NCI-H2196 treated with DMSO at 0.1 percent for 48 hours (cell line): ENCODE data around the gene B4GALT7.
"Not testable (repeated sequence)": the region's sequence is repeated elsewhere in the genome, so short reads cannot be mapped to it uniquely, and the experiment has no call there.

Experiments used
- DNase-seq: peaks from one replicate; lab custom pipeline; 2025; ENCODE audit not compliant: unreplicated experiment; lab: John Stamatoyannopoulos, UW

The B4GALT7 gene

DNA sequence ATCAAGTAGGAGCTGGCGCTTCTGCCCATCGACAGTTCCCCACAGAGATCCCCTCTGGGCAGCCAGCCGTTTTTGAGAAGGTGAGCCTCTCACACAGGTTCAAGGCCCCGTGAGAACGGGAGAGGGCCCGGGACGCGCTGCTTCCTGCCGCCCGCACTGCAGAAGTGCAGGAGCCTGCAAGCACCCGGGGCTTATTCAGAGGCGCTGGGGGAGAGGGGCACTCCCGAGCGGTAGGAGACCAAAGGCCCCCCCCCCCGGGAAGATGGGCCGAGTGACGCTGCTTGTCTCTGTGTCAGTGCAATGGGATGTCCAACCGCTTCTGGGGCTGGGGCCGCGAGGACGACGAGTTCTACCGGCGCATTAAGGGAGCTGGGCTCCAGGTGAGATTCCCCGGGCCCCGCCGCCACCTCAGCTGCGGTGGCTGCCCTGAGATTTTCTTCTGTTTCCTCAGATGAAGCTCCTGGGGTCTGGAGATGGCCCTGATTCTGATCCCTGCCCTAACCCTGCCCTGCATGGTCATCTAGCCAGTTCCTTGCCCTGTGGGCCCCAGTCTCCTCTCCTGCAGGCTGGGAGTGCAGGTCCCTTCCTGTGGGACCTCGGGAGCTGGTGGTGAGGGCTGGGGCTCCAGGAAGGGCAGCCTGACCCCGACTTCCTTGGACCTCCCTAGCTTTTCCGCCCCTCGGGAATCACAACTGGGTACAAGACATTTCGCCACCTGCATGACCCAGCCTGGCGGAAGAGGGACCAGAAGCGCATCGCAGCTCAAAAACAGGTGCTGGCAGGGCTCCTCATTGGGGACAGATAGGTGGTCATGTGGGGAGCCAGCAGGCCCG, 8.5 kb downstream of the B4GALT7 start:
- DNase-seq, result no peak

GRCh38 chr5:177609076-177610059, 9.4 kb downstream of the B4GALT7 start:
- no peak for DNase-seq

DNA sequence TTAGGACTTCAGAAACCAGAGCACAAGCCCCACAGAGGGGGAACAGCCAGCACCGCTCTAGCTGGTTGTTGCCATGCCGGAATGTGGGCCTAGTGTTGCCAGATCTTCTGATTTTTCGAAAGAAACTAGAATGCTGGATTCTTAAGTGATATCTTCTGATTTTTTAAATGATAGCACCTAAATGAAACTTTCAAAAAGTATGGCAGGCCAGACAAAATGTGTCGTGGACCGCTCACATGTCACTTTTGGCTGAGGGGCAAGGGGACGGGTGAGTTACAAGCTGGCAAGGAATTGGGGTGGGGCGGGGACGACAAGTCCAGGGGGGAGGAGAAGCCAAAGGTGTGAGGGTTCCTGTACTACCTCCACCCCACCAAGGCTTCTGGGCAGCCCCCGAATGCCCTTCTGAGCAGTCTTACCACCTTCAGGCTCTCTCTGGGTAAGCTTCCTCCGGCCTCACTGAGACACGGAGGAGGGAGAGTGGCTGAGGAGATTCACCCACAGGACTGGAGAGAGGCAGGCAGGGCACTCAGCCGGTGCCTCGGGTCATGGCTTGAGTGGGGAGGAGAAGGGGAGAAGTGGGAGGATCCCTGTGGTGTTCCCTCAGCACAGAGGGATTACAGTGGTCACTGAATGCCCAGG, 10.3 kb downstream of the B4GALT7 start:
- DNase-seq, result no peak

GRCh38 chr5:177610770-177611445, 11.0 kb downstream of the B4GALT7 start:
- no peak for DNase-seq

GRCh38 chr5:177611446-177612214, 11.7 kb downstream of the B4GALT7 start:
- DNase-seq, result no peak

- DNase-seq, result no peak
Observed at GRCh38 chr5:177612215-177612673, 12.3 kb downstream of the B4GALT7 start.

DNA sequence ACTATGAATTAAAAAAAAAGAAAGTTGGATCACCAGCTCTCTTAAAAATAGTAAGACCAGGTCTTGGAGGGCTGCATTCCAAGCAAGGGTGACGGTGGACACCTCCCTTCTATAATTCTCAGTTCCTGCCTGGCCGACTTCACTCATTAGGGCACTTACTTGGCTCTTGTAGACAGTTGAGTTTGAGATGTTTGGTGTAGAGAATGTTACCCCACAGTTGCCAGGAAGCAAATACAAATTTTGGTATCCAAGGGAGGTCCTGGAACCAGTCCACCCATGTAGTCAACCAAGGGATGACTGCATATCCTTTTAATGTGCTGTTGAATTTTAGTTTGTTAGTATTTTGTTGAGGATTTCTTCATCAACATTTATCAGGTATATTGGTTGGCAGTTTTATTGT, 20.6 kb downstream of the B4GALT7 start:
- DNase-seq, result no peak

GRCh38 chr5:177624172-177624571, 24.2 kb downstream of the B4GALT7 start:
- DNase-seq, result not testable (repeated sequence)

DNA sequence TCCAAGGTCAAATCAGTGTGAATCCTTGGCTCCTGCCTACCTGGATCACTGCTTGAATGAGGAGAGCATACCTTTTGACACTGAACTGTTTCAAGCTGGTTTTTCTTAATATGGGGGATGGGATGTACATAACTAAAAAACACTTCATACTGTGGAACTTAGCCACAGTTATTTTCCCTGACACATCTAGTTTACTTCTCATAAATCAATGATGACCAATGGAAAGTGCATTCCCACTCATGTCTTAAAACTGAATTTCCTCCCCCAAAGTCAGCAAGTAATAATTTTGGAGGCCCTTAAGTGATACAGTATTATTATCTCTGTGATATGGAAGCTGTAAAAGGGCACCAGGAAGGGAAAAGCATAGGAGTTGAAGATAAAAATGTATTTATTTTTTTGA, 30.3 kb downstream of the B4GALT7 start:
- not testable (repeated sequence) for DNase-seq

- DNase-seq, result not testable (repeated sequence)
Observed at GRCh38 chr5:177634912-177635311, 35.0 kb downstream of the B4GALT7 start.

DNA sequence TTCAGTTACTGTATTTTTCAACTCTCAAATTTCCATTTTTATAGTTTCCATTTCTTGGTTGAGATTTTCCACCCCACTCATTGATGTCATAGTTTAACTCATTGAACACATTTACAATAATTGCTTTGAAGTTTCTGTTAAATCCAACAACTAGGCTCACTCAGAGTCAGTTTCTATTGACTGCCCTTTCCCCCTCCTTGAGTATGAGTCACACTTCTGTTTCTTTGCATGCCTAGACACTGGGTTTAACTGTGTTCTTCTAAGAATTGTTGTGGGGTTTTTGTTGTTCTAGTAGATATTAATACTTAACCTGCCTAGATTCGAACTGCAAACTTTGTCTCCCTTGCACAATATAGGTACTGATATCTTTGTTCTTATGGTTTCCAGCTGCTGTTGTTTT, 45.5 kb downstream of the B4GALT7 start:
- DNase-seq, result not testable (repeated sequence)

DNA sequence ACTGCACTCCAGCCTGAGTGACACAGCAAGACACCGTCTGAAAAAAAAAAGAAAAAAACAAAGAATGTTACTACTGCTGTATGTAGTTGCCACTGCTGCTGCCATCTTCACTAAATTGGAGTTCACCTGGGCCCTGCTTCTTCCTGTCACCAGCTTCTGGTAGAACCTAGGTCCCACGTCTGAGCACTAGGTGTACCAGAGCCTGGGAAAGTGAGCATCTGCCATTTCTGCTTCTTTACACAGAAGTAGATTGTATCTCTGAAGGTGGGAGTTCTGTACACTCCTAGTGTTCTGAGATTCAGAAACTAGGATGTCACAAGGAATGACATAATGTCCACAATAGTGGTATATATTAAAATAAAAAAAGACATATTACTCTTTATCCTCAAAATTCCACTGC, 51.3 kb downstream of the B4GALT7 start:
- not testable (repeated sequence) for DNase-seq

DNA sequence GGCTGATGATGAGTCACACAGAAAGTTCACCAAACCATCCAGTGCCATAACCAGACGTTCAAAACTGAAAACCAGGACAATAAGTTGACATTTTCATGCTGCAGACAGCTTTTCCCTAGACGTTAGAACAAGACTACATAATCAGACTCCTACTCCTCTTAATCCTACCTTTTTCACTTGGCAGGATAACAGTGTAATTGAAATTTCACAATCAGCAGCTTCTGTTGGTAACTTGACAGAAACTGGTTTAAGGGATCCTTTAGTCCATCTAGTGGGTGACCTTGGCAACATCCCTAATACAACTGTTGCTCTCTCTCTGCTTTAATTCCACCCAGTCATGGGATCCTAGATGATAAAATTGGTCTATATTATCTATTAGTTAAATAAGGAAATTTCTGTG, 57.9 kb downstream of the B4GALT7 start:
- not testable (repeated sequence) for DNase-seq

- not testable (repeated sequence) for DNase-seq
Observed at GRCh38 chr5:177658542-177658941, 58.6 kb downstream of the B4GALT7 start.
